GM18505 (cell line): ENCODE results near the gene FOCAD.

Source experiments
- ATAC-seq: cut with Tn5 transposase; IDR thresholded peaks from one replicate; pipeline ENCODE4 v1.9.1; 2021; ENCODE audit not compliant: unreplicated experiment
- POLR2A ChIP-seq: IDR thresholded peaks from 4 replicates; pipeline ENCODE4 v1.6.1; 2011; ENCODE audit warnings: borderline replicate concordance; ENCODE audit not compliant: insufficient read depth, insufficient read length; ENCODE audit errors: extremely low read depth

The FOCAD gene

GRCh38 chr9:20873240-20873865 is 189.3 kb downstream of the FOCAD start:
- TF ChIP-seq POLR2A = no peak
- ATAC-seq = no peak

- no peak for TF ChIP-seq POLR2A
- no peak for ATAC-seq
Observed at GRCh38 chr9:20880271-20880670, 196.2 kb downstream of the FOCAD start.

GRCh38 chr9:20880675-20881074 is 196.6 kb downstream of the FOCAD start:
- no peak for ATAC-seq
- TF ChIP-seq POLR2A = no peak

GRCh38 chr9:20884985-20885593 is 201.0 kb downstream of the FOCAD start:
- no peak for TF ChIP-seq POLR2A
- ATAC-seq = no peak

- no peak for ATAC-seq
Observed at GRCh38 chr9:20898885-20899554, 215.0 kb downstream of the FOCAD start.

GRCh38 chr9:20903212-20903611 is 219.2 kb downstream of the FOCAD start:
- ATAC-seq = no peak
- TF ChIP-seq POLR2A = no peak

More at GRCh38 chr9:20898885-20899554, 215.0 kb downstream of the FOCAD start:
- TF ChIP-seq POLR2A = no peak

- no peak for TF ChIP-seq POLR2A
- no peak for ATAC-seq
Observed at GRCh38 chr9:20904995-20905394, 220.9 kb downstream of the FOCAD start.

- TF ChIP-seq POLR2A = no peak
- ATAC-seq = no peak
Observed at GRCh38 chr9:20906326-20906725, 222.3 kb downstream of the FOCAD start.

GRCh38 chr9:20908461-20908860 is 224.4 kb downstream of the FOCAD start:
- ATAC-seq = no peak
- no peak for TF ChIP-seq POLR2A

GRCh38 chr9:20914556-20914955 is 230.5 kb downstream of the FOCAD start:
- ATAC-seq = no peak

GRCh38 chr9:20921362-20921761 is 237.3 kb downstream of the FOCAD start:
- no peak for TF ChIP-seq POLR2A
- ATAC-seq = no peak

More at GRCh38 chr9:20914556-20914955, 230.5 kb downstream of the FOCAD start:
- TF ChIP-seq POLR2A = no peak

GRCh38 chr9:20925256-20926045 is 241.4 kb downstream of the FOCAD start:
- ATAC-seq = no peak
- TF ChIP-seq POLR2A = no peak

- no peak for ATAC-seq
- TF ChIP-seq POLR2A = no peak
Observed at GRCh38 chr9:20929276-20929675, 245.2 kb downstream of the FOCAD start.
